ENCODE results near the gene RUSF1. TPM values are rescaled to one million over a fixed set of nuclear protein-coding genes. Genes with fewer than 3 reads are reported as not detected.
A peak's percentile ranks its signal among the peaks of the same experiment; 100 is the strongest.

The RUSF1 gene
- 95.6 and 204 TPM in 2 replicates for total RNA-seq (2011; cell fraction: chromatin; rRNA removed; ENCODE audit: low replicate concordance)
- 127 and 145 TPM in 2 replicates for total RNA-seq (2011; cell fraction: nucleolus; rRNA removed)
- total RNA-seq (2011; cell fraction: nucleoplasm; rRNA removed): 113 and 120 TPM in 2 replicates
- 27.6 and 35.1 TPM in 2 replicates for total RNA-seq (2014; rRNA removed)
- 15.8 and 17.8 TPM in 2 replicates for total RNA-seq (2014; rRNA removed; fragmentation: Illumina TruSeq; extraction: Trizol)
- total RNA-seq (2015; rRNA removed; fragmentation: Illumina TruSeq; extraction: Trizol): 22.9 and 23.4 TPM in 2 replicates
- total RNA-seq (2021): 44.1 and 49.8 TPM in 2 replicates
- 46.7 and 74.1 TPM in 2 replicates for polyA plus RNA-seq (2011; rRNA removed)
- 66.4 and 70.6 TPM in 2 replicates for polyA plus RNA-seq (2011; cell fraction: cytosol; rRNA removed)
- polyA plus RNA-seq (2011; cell fraction: nucleus; rRNA removed): 343 and 373 TPM in 2 replicates
- polyA plus RNA-seq (2012): 40.1 and 104 TPM in 2 replicates
- polyA plus RNA-seq (2014; fragmentation: Illumina TruSeq; extraction: Trizol): 43.2 and 54.4 TPM in 2 replicates
- polyA plus RNA-seq (2014; fragmentation: Nextera tagmentation; extraction: Ambion mirVana): under 1 TPM; 0.80 to 0.89 TPM
- polyA plus RNA-seq (2014; rRNA removed): 52.8 and 54.4 TPM in 2 replicates
- 35.6 and 38.8 TPM in 2 replicates for polyA minus RNA-seq (2011; rRNA and poly(A)+ RNA removed)
- polyA minus RNA-seq (2011; cell fraction: cytosol; rRNA and poly(A)+ RNA removed): 36.8 and 41.0 TPM in 2 replicates
- 50.6 and 81.8 TPM in 2 replicates for polyA minus RNA-seq (2011; cell fraction: nucleus; rRNA and poly(A)+ RNA removed)
- percentile 80 among the genes with signal in this experiment for Bru-seq, nascent RNA
- BruChase-seq, experiment 1, labeled RNA remaining after a 2-hour chase: percentile 67 among the genes with signal in this experiment
- BruChase-seq, experiment 2, labeled RNA remaining after a 6-hour chase: percentile 64 among the genes with signal in this experiment
- long read RNA-seq, experiment 1, transcript C16orf58-201 (13 exons, 2,793 nt): major isoform, 31 of 90 reads
- long read RNA-seq, experiment 1, partial matches to known transcripts: 7 of 90 reads
- long read RNA-seq, experiment 1, other reads (novel, unspliced or antisense): 49 of 90 reads
- long read RNA-seq, experiment 2, transcript C16orf58-201 (13 exons, 2,793 nt): major isoform, 28 of 55 reads
- long read RNA-seq, experiment 2, partial matches to known transcripts: 4 of 55 reads
- long read RNA-seq, experiment 2, other reads (novel, unspliced or antisense): 21 of 55 reads
- long read RNA-seq, experiment 3, partial matches to known transcripts: 1 of 7 reads
- long read RNA-seq, experiment 3, other reads (novel, unspliced or antisense): 1 of 7 reads

- H4K20me1 ChIP-seq (replicated peaks; ENCODE audit: control insufficient read depth, insufficient read depth, low read length): no peaks in the 10 kb centered on the region
- TSS peak; percentile 59 for BruUV-seq (replicated peaks)
- no peaks in the 10 kb centered on the region for H3K27me3 ChIP-seq (ENCODE audit: control insufficient read depth in 2 of 2, insufficient read depth in 2 of 2, low read length in 2 of 2)
- H3K9me1 ChIP-seq (ENCODE audit: control insufficient read depth, insufficient read depth, low read length): no peaks in the 10 kb centered on the region
- intact Hi-C loops (cut with micrococcal nuclease): loop anchor here (5.0 kb wide), 1 partner anchor 51 kb away; the partner anchor contains the start of gene ARMC5
- peak within 1 kb of the TSS; percentile 97 to 100 for H3K9ac ChIP-seq (ENCODE audit: insufficient read depth in 1 of 2, low read depth in 2 of 2, low read length in 2 of 2)
- WGBS (ENCODE audit: insufficient coverage, low coverage, missing lambda C conversion rate): 1% methylated on average over 61 of the region's 65 CpGs
- ChIA-PET CTCF (ENCODE audit: low intra/inter-chr PET ratio) (no interaction called here), POLR2A (interaction anchor here (0.5 to 3.9 kb wide), 24 partner anchors 9 to 545 kb away, joined by 3 to 29 read pairs (median 4); partner anchors contain the start of genes AHSP, ARMC5 and ZNF267)
- ATAC-seq (peak; percentile 90), FAIRE-seq (peak; percentile 26), DNase-seq (ENCODE audit: extremely low read depth in 1 of 4, low spot score in 3 of 4) (peak; percentile 84 to 94 (median 86))
- peak within 1 kb of the TSS; percentile 71 for H2AFZ ChIP-seq (ENCODE audit: low read depth, low read length)
- H3K9me3 ChIP-seq (replicated peaks; ENCODE audit: control insufficient read depth, insufficient read depth, low read depth, low read length): peaks cover 5% of the 10 kb centered on the region; the same call in 1 of the 2 replicates
- H3K79me2 ChIP-seq (ENCODE audit: control insufficient read depth, insufficient read depth, low read length): peaks cover 35% of the 10 kb centered on the region
- H3K36me3 ChIP-seq (ENCODE audit: control insufficient read depth, insufficient read depth, low read length): peaks cover 27% of the 10 kb centered on the region
- peak within 1 kb of the TSS; percentile 79 for H3K4me3 ChIP-seq
- H3K4me1 ChIP-seq (replicated peaks in 1 of 2; ENCODE audit: control insufficient read depth in 2 of 2, insufficient read depth in 2 of 2, low read length in 2 of 2): peaks cover 10 to 24% of the 10 kb centered on the region in 2 experiments; a peak in 4 of 5 replicates
- H3K27ac ChIP-seq (ENCODE audit: extremely low read depth, low read depth, low read length): peak within 1 kb of the TSS; percentile 92
- H3K4me2 ChIP-seq (ENCODE audit: insufficient read depth, low read length): peak within 1 kb of the TSS; percentile 89
- in situ Hi-C loops (cut with MboI): no loop called here
- TF ChIP-seq ZNF75A (CRISPR knock-in tag; IDR thresholded peaks at IDR 0.05) (no peak), ZNF830 (CRISPR knock-in tag; IDR thresholded peaks at IDR 0.05) (no peak), RBM39 (optimal IDR thresholded peaks at IDR 0.05; ENCODE audit: low read depth, low read length) (no peak), MEF2A (IDR thresholded peaks at IDR 0.05; ENCODE audit: control insufficient read depth, low read depth, low read length) (no peak; the same call in 1 of the 2 replicates), POLR3A (IDR thresholded peaks at IDR 0.05; ENCODE audit: borderline replicate concordance, extremely low read depth, insufficient read depth, insufficient read length) (no peak), TGIF2 (CRISPR knock-in tag; IDR thresholded peaks at IDR 0.05) (peak; percentile 53; the same call in 1 of the 2 replicates), ZNF354B (CRISPR knock-in tag; IDR thresholded peaks at IDR 0.05) (no peak), TRIM25 (IDR thresholded peaks at IDR 0.05; ENCODE audit: borderline replicate concordance) (no peak), CBFA2T2 (conservative IDR thresholded peaks at IDR 0.05) (no peak), HNRNPLL (IDR thresholded peaks at IDR 0.05; ENCODE audit: low read depth, low read length, poor library complexity, severe bottlenecking) (peak; percentile 84), ZNF239 (CRISPR knock-in tag; IDR thresholded peaks at IDR 0.05) (no peak), ZKSCAN1 (IDR thresholded peaks at IDR 0.05; ENCODE audit: low read depth, low read length) (no peak), NCOA4 (IDR thresholded peaks at IDR 0.05; ENCODE audit: partially characterized antibody) (no peak), KDM2B (CRISPR knock-in tag; IDR thresholded peaks at IDR 0.05) (no peak), ADNP (tag; IDR thresholded peaks at IDR 0.05) (no peak)
Measured at GRCh38 chr16:31507929-31508705, at the start of gene RUSF1. TSS of gene RUSF1 (minus strand) at chr16:31508391. CDS start at chr16:31508373, 18 bp downstream.

Measured in K562 (cell line).